ENCODE results near the gene SLC6A6.

SLC6A6 gene

DNA sequence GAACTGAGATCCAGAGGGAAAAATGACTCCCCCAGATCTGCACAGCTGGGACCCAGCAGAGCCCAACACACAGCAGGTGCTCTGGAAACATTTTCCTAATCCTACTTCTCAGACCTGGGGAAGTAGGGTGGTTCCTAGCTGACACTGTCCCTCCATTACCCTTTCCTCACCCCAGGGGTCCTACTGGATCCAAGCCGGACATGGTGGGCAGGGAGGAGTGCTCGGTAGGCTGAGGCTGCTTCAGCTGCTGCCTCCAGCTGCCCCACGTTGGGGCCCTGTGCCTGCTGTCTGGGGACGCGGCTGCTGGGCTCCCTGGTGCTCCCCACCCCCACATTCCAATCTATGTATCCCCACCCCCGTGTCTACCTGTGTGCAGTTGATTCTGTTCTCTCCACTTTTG, 29.8 kb upstream of the SLC6A6 start:
- no peak for DNase-seq

GRCh38 chr3:14373753-14374376, 28.5 kb upstream of the SLC6A6 start:
- DNase-seq: no peak

- DNase-seq: no peak
These were observed 27.9 kb upstream of the SLC6A6 start for GRCh38 chr3:14374444-14374883.

DNA sequence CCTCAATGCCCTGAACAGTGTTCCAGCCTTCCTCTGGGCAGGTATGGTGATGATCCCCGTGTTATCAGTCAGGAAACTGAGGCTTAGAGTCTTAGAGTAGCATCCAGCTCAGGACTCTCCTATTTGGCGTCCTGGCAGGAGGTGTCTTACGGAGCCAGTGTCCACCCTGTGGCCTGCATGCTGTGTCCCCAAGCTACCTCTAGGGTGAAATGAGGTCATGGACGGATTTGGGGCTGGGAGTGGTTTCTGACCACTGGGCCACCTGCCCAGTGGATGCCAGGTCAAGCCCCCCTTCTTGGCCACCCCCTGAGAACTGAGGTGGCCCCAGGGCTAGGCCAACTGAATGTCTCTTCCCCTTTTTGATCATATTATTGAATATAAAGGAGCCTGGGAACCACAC, 27.2 kb upstream of the SLC6A6 start:
- DNase-seq: no peak

- DNase-seq: no peak
These were observed 25.9 kb upstream of the SLC6A6 start for GRCh38 chr3:14376348-14377043.

DNA sequence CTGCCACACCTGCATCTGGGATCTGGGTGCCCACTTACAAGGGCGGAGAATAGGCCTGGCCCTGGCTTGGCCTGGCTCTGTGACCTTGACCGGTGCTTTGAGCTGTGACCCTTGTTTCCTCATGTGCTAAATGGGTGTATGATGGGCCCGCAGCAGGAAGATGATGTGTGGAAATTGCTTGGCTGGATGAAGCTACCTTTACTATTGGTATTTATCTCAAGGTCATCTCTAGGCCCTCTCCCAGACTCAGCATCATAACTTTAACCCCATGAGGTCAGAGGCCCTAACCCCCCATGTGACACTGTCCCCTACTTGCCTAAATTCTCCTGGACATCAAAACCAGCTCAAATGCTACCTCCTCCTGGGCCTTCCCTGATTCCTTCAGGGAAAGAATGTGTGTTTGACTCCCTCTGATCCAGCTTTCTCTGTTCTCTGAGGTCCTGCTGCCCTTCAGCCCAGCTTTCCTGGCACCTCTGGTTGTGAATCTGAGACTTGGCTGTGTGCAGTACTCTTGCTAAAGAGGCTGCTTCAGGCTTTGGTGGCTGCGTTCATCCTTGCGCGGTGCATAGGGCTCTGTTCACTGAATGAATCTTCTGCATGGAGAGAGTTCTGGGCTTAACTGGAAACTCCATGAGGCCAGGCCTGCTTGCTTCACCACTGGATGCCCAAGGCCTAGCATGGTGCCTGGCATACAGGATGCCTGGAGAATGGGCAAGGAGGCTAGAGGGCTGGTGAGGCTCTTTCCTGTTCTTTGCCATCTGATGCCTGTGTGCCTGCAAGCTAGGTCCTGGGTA, 25.2 kb upstream of the SLC6A6 start:
- DNase-seq: no peak

- no peak for DNase-seq
These were observed 24.6 kb upstream of the SLC6A6 start for GRCh38 chr3:14377838-14378169.

GRCh38 chr3:14378415-14378814, 24.0 kb upstream of the SLC6A6 start:
- no peak for DNase-seq

DNA sequence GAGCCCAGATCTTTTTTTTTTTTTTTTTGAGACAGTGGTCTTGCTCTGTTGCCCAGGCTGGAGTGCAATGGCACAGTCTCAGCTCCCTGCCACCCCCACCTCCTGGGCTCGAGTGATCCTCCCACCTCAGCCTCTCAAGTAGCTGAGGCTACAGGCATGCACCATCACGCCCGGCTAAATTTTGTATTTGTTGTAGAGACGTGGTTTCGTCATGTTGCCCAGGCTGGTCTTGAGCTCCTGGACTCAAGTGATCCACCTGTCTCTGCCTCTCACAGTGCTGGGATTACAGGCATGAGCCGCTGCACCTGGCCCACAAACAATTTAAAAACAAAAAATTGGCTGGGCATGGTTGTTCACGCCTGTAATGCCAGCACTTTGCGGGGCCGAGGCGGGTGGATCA, 22.6 kb upstream of the SLC6A6 start:
- no peak for DNase-seq

DNA sequence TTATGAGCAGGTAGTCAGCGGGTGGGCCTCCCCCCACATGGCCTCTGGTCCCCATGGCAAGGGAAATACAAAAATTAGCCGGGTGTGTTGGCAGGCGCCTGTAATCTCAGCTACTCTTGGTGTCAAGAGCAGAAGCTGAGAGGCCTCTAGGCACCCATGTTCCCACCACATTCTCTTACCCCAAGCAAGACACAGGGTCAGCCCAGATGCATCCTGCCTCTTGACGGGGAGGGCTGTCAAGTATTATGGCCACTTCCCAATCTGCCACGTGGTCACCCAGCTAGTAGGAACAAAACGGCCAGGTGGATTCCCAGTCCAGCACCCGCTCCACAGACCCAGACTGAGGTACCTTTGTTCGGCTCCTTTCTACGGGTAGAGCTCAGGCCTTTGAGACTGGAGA, 16.2 kb upstream of the SLC6A6 start:
- no peak for DNase-seq

DNA sequence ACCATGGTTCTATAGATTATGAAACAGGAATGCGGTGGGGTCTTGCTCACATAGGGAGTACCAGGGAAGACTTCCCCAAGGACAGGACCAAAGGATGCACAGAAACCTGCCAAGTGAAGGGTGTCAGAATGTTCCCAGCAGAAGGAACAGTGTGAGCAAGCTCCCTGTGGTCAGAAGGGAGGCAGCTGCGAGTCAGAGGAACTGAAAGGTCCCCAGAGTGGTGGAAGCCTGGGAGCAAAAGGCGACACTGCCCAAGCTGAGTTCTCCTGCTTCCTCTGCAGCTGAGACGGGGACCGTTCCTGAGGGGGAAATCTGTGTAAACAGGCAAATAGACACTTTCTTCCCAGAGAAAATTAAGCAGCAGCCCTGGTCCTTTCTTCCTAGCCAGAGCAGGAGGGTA, 14.2 kb upstream of the SLC6A6 start:
- DNase-seq: no peak

DNA sequence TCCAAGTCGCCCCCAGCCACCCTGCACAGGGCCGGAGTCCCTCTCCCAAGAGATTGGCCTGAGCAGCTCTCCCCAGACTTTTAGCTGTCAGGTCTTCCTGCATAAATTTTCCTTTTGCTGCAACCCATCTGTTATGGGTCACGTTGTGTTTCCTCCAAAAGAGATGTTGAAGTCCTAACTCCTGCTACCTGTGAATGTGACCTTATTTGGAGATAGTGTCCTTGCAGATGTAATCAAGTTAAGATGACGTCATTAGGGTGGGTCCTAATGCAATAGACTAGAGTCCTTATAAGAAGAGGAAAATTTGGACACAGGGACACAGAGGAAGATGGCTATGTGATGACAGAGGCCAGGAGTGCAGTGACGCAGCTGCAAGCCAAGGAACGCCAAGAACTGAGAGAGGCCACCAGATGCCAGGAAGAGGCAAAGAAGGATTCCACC, 13.2 kb upstream of the SLC6A6 start:
- no peak for DNase-seq

DNA sequence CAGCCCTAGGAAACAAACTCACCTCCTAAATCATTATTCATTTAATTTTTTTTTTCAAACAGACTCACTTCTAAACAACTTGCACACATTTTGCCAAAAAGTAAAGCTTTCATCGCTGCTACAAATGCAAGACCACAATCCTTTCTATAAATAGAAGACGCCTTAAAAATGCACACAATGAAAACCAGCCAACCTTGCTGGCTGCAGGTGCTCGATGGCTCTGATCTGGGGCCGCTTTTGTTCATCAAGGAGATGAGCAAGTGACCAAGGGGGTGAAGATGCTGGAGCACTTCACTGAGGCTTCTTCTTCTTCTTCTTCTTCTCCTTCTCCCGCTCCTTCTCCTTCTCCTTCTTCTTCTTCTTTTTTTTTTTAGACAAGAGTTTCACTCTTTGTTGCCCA, 12.7 kb upstream of the SLC6A6 start:
- no peak for DNase-seq

GRCh38 chr3:14391033-14391432, 11.4 kb upstream of the SLC6A6 start:
- DNase-seq: no peak

GRCh38 chr3:14392231-14392630, 10.2 kb upstream of the SLC6A6 start:
- DNase-seq: no peak

DNA sequence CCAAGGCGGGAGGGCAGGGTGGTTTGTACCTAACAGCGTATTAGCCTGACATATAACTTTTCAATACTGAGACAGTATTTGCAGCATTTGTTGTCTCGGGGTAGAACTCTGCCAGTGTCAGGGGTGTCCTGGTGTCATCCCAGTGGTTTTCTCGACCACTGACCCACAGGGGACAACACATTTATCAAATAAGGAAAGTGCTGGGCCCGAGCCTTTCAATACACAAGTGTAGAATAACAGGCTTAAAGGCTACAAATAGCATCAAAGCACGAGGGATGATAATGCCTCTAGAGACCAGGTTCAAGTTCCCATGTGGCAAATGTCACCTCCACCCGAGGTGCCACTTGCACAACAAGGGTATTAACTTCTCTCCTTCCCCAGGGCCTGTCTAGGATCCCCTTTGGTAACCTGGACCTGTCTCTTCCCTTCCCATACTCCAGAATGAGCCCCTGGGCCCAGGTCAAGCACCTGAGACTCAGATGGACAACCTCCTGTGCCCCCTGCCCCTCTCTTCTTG, 9.5 kb upstream of the SLC6A6 start:
- no peak for DNase-seq

DNA sequence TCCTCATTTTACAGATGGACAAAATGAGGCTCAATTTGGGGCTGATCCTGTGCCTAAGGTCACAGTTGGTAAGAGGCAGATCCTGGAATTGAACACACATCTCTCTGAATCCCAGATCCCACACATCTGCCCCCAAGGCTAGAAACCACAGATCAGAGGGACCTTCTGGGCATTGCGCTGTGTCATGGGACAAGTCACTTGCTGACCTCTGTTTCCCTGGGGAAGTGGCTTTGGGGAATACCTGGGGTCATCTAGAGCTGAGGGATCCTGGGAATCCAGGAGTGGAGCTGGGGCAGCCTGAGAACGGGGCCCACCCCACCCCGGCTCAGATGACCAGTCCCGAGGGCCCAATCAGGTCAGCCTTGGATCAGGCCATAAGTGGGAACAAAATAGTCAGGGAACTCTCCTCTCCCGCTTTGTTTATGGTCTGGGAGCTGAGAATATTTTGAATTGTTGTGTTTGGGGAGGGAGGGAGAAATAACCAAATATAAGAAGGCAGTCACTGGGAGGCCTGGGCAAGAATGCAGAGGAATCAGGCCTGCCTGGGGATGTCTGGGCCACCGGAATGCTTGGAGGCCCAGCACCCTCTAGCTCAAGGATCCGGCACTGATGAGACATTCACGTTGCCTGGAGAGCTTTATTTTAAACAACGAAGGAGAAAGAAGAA, 8.8 kb upstream of the SLC6A6 start:
- no peak for DNase-seq

- no peak for DNase-seq
These were observed 6.2 kb upstream of the SLC6A6 start for GRCh38 chr3:14396031-14396692.

DNA sequence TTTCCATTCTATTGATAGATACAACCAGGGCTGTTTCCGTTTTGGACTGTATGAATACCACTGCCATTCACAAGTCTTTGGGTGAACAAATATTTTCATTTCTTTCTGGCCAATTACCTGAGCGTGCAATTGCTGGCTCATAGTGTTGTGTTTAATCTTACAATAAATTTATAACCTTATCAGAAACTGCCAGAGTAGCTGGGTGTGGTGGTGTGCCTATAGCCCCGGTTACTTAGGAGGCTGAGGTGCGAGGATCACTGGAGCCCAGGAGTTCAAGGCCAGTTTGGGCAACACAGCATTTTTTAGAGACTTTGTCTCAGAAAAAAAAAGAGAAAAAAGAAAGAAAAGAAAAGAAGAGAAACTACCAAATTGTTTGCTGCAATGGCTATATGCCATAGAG, 5.4 kb upstream of the SLC6A6 start:
- DNase-seq: no peak

GRCh38 chr3:14397531-14397930, 4.9 kb upstream of the SLC6A6 start:
- DNase-seq: no peak

DNA sequence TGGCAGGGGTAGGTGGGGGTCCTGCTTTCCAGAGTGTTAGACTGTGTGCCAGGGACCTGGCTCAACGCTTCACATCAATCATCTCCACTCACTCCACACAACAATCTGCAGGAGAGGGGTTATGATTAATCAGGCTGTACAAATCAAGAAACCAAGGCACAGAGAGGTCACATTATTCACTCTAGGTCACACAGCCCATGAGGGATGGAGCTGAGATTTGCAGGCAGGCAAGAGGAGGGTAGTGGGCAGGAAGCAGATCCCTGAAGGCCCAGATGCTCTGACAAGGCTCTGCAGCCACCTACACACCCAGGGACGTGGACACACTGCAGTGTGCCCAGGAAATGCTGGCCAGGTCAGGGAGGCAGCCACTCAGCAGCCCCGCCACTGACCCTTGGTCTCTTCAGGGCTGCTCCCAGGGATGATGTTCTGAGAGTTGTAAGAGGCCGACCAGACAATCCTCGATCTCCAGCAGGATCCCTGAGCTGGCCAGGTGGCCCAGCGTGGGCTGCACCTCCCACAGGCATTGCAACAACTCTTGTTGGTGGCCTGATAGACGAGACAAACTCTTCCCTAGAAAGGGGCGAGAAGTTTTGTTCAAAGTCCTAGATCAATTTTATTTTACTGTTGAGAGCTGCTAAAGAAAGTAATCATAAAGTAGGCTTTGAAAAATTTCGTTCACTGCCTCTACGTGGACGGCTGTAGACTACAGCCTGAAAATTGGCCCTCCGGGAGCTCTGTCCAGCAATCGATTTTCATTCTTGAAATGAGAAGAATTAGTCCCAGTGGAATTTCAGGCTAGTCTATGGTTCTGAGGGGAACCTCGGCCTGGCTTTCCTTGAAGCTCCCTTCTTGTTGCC, 4.2 kb upstream of the SLC6A6 start:
- DNase-seq: no peak

GRCh38 chr3:14398797-14399106, 3.7 kb upstream of the SLC6A6 start:
- no peak for DNase-seq

Measured in NCI-H1694 (cell line).